H9 (cell line): ENCODE results near the gene CST3. TPM values are rescaled to one million over a fixed set of nuclear protein-coding genes. Genes with fewer than 3 reads are reported as not detected.

Experiments used
- DNase-seq: peaks from one replicate; pipeline ENCODE4 v3.0.0-alpha.2; 2017
- H2AFZ ChIP-seq: one replicate; pipeline ENCODE4 v1.6.1; 2013; ENCODE audit warnings: mild to moderate bottlenecking, low read length, control low read depth, moderate library complexity
- H2AK5ac ChIP-seq: 2 replicates; pipeline ENCODE4 v1.6.1; 2013; ENCODE audit warnings: low read length, control low read depth, mixed read lengths; ENCODE audit not compliant: insufficient read length
- H2BK120ac ChIP-seq: one replicate; pipeline ENCODE4 v1.6.1; 2013; ENCODE audit warnings: low read depth, mild to moderate bottlenecking, low read length, control low read depth, inconsistent platforms; ENCODE audit not compliant: poor library complexity, severe bottlenecking
- H2BK12ac ChIP-seq: 2 replicates; pipeline ENCODE4 v1.6.1; 2013; ENCODE audit warnings: low read length, control low read depth, mixed read lengths, low read depth; ENCODE audit not compliant: insufficient read length
- H2BK15ac ChIP-seq: 2 replicates; pipeline ENCODE4 v1.6.1; 2013; ENCODE audit warnings: low read depth, low read length, control low read depth
- H2BK20ac ChIP-seq: one replicate; pipeline ENCODE4 v1.6.1; 2013; ENCODE audit warnings: low read depth, mild to moderate bottlenecking, low read length, control low read depth, inconsistent platforms; ENCODE audit not compliant: poor library complexity, severe bottlenecking
- H2BK5ac ChIP-seq: 2 replicates; pipeline ENCODE4 v1.6.1; 2013; ENCODE audit warnings: low read length, control low read depth, mixed read lengths; ENCODE audit not compliant: insufficient read length
- H3K14ac ChIP-seq: 2 replicates; pipeline ENCODE4 v1.6.1; 2013; ENCODE audit warnings: low read length, control low read depth; ENCODE audit not compliant: insufficient read depth
- H3K18ac ChIP-seq: 2 replicates; pipeline ENCODE4 v1.6.1; 2013; ENCODE audit warnings: low read depth, mild to moderate bottlenecking, mixed read lengths, low read length, control low read depth; ENCODE audit not compliant: insufficient read length
- H3K23ac ChIP-seq: 2 replicates; pipeline ENCODE4 v1.6.1; 2013; ENCODE audit warnings: low read length, control low read depth, mixed read lengths, low read depth; ENCODE audit not compliant: insufficient read length
- H3K23me2 ChIP-seq: 2 replicates; pipeline ENCODE4 v1.6.1; 2013; ENCODE audit warnings: low read depth, mild to moderate bottlenecking, mixed read lengths, low read length, control low read depth; ENCODE audit not compliant: insufficient read length, poor library complexity, severe bottlenecking
- H3K27ac ChIP-seq: 2 replicates; pipeline ENCODE4 v1.5.1; 2013; ENCODE audit warnings: low read length, control low read depth, mixed read lengths, low read depth; ENCODE audit not compliant: insufficient read length
- H3K27me3 ChIP-seq: 2 replicates; pipeline ENCODE4 v1.6.1; 2013; ENCODE audit warnings: low read length, control low read depth, inconsistent platforms; ENCODE audit not compliant: insufficient read depth
- H3K4ac ChIP-seq: 2 replicates; pipeline ENCODE4 v1.6.1; 2013; ENCODE audit warnings: low read depth, mild to moderate bottlenecking, control low read depth, inconsistent platforms, low read length, moderate library complexity
- H3K4me1 ChIP-seq: 2 replicates; pipeline ENCODE4 v1.6.1; 2013; ENCODE audit warnings: low read length, control low read depth, inconsistent platforms; ENCODE audit not compliant: insufficient read depth
- H3K4me2 ChIP-seq: 2 replicates; pipeline ENCODE4 v1.6.1; 2013; ENCODE audit warnings: low read length, control low read depth, mixed read lengths; ENCODE audit not compliant: insufficient read length, insufficient read depth
- H3K56ac ChIP-seq: 2 replicates; pipeline ENCODE4 v1.6.1; 2013; ENCODE audit warnings: low read depth, mild to moderate bottlenecking, mixed read lengths, low read length, control low read depth; ENCODE audit not compliant: insufficient read length
- H3K79me1 ChIP-seq: 2 replicates; pipeline ENCODE4 v1.6.1; 2013; ENCODE audit warnings: low read depth, mild to moderate bottlenecking, moderate library complexity, low read length, control low read depth, inconsistent platforms; ENCODE audit not compliant: insufficient read depth, poor library complexity, severe bottlenecking
- H3K79me2 ChIP-seq: 2 replicates; pipeline ENCODE4 v1.6.1; 2013; ENCODE audit warnings: low read length, control low read depth, inconsistent platforms; ENCODE audit not compliant: insufficient read depth
- H3K9ac ChIP-seq: 2 replicates; pipeline ENCODE4 v1.6.1; 2013; ENCODE audit warnings: low read length, control low read depth, mixed read lengths; ENCODE audit not compliant: insufficient read length; ENCODE audit errors: extremely low read depth
- H3K9me3 ChIP-seq: one replicate; pipeline ENCODE4 v1.6.1; 2013; ENCODE audit warnings: low read depth, low read length, inconsistent platforms; ENCODE audit not compliant: control insufficient read depth
- H3T11ph ChIP-seq: one replicate; pipeline ENCODE4 v1.6.1; 2013; ENCODE audit warnings: mild to moderate bottlenecking, low read length, control low read depth, inconsistent platforms
- H4K20me1 ChIP-seq: one replicate; pipeline ENCODE4 v1.6.1; 2013; ENCODE audit not compliant: control insufficient read depth, insufficient read length, insufficient read depth
- H4K5ac ChIP-seq: 2 replicates; pipeline ENCODE4 v1.6.1; 2013; ENCODE audit warnings: low read depth, mild to moderate bottlenecking, mixed read lengths, low read length, control low read depth; ENCODE audit not compliant: insufficient read length
- H4K8ac ChIP-seq: replicated peaks from 2 replicates; pipeline ENCODE4 v1.6.1; 2013; ENCODE audit warnings: low read length, control low read depth, mixed read lengths, low read depth; ENCODE audit not compliant: insufficient read length
- H4K91ac ChIP-seq: 2 replicates; pipeline ENCODE4 v1.6.1; 2013; ENCODE audit warnings: low read depth, mild to moderate bottlenecking, moderate library complexity, mixed read lengths, low read length, control low read depth; ENCODE audit not compliant: insufficient read length
- H3K27ac Mint-ChIP-seq, 3 experiments: 2 replicates in 2 of 3; 3 replicates in 1 of 3; pipeline ENCODE4 v1.8.0; 2020 to 2021; ENCODE audit warnings: mixed read lengths in 3 of 3, mild to moderate bottlenecking in 1 of 3, moderate library complexity in 1 of 3
- H3K27me3 Mint-ChIP-seq: 2 replicates; pipeline ENCODE4 v1.8.0; 2021; ENCODE audit warnings: low read depth, mild to moderate bottlenecking, moderate library complexity, mixed read lengths
- H3K36me3 Mint-ChIP-seq, 3 experiments: 2 replicates in 2 of 3; 3 replicates in 1 of 3; pipeline ENCODE4 v1.8.0; 2020 to 2021; ENCODE audit warnings: low read depth in 3 of 3, mixed read lengths in 3 of 3; ENCODE audit not compliant: insufficient read depth in 1 of 3
- H3K4me1 Mint-ChIP-seq, 2 experiments: 2 replicates each; pipeline ENCODE4 v1.8.0; 2020; ENCODE audit warnings: mixed read lengths in 2 of 2
- H3K4me3 Mint-ChIP-seq, 2 experiments: 2 replicates in 1 of 2; 3 replicates in 1 of 2; pipeline ENCODE4 v1.8.0; 2020 to 2021; ENCODE audit warnings: mild to moderate bottlenecking in 2 of 2, mixed read lengths in 2 of 2, moderate library complexity in 1 of 2
- H3K9me3 Mint-ChIP-seq, 2 experiments: 2 replicates in 1 of 2; 3 replicates in 1 of 2; pipeline ENCODE4 v1.8.0; 2020; ENCODE audit warnings: mild to moderate bottlenecking in 2 of 2, mixed read lengths in 2 of 2, moderate library complexity in 1 of 2
- WGBS: extraction: QIAGEN DNeasy Blood & Tissue Kit; methylation state at CpG from one replicate; pipeline ENCODE4 v1.1.7; 2013; ENCODE audit warnings: missing lambda C conversion rate, low lambda C conversion rate, mixed read lengths; ENCODE audit not compliant: insufficient read length; ENCODE audit errors: extremely low coverage; 5-methylcytosine and 5-hydroxymethylcytosine counted together
- total RNA-seq: library from RNA; stranded (reverse); gene quantifications from 2 replicates; pipeline ENCODE4 v1.2.1, GENCODE V29; 2021
- TF ChIP-seq, protein P1 (sequence below): fragments of 200-600 bp; sonication (generic); conservative IDR thresholded peaks from 3 replicates; pipeline ENCODE4 v1.8.0; 2021; ENCODE audit warnings: antibody characterized with exemption, mild to moderate bottlenecking

The CST3 gene
- total RNA-seq, 1 experiment from 2014 or later: 77.2 TPM

DNA sequence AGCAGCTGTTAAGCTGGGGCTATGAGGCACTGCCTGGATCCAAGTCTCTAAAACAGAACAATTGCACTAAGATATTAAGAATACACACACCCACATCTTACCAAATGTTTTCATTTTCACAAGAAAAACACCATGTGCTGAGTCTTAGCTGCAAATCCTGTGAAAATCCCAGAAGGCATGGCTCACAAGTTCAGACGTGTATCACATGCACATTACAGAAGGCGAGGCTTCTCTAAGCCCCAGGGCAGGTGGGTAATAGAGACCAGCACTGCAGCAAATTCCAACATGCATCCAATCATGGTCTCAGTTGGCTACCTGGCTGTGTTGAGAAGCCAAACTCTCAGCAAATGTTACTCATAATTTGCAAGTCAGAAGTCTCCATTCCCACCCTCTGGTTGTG is 16.2 kb upstream of the CST3 start:
- Histone ChIP-seq H2AK5ac (no peak overlapping the region), H3K23ac (no peak overlapping the region), H3T11ph (no peak overlapping the region), H2BK12ac (no peak overlapping the region), H3K4me1 (no peaks in the 10 kb centered on the region), H3K4ac (no peak overlapping the region), H2AFZ (no peak overlapping the region), H2BK20ac (no peak overlapping the region), H3K79me2 (no peaks in the 10 kb centered on the region), H3K23me2 (no peaks in the 10 kb centered on the region), H2BK5ac (no peak overlapping the region), H4K8ac (no peak overlapping the region), H3K18ac (no peak overlapping the region), H3K79me1 (no peaks in the 10 kb centered on the region), H3K9ac (no peak overlapping the region), H3K4me2 (no peak overlapping the region), H3K27me3 (no peaks in the 10 kb centered on the region), H3K27ac (no peak overlapping the region), H4K20me1 (no peaks in the 10 kb centered on the region), H2BK120ac (no peak overlapping the region), H4K91ac (no peak overlapping the region), H4K5ac (no peak overlapping the region), H3K14ac (no peak overlapping the region), H2BK15ac (no peak overlapping the region), H3K56ac (no peak overlapping the region), H3K9me3 (no peaks in the 10 kb centered on the region)
- TF ChIP-seq, protein P1, sequence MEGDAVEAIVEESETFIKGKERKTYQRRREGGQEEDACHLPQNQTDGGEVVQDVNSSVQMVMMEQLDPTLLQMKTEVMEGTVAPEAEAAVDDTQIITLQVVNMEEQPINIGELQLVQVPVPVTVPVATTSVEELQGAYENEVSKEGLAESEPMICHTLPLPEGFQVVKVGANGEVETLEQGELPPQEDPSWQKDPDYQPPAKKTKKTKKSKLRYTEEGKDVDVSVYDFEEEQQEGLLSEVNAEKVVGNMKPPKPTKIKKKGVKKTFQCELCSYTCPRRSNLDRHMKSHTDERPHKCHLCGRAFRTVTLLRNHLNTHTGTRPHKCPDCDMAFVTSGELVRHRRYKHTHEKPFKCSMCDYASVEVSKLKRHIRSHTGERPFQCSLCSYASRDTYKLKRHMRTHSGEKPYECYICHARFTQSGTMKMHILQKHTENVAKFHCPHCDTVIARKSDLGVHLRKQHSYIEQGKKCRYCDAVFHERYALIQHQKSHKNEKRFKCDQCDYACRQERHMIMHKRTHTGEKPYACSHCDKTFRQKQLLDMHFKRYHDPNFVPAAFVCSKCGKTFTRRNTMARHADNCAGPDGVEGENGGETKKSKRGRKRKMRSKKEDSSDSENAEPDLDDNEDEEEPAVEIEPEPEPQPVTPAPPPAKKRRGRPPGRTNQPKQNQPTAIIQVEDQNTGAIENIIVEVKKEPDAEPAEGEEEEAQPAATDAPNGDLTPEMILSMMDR: no peak
- peaks cover 0 to 16% of the 10 kb centered on the region in 2 experiments; a peak in 3 of 4 replicates for H3K4me1 Mint-ChIP-seq
- no peak overlapping the region for H3K27ac Mint-ChIP-seq
- H3K36me3 Mint-ChIP-seq: no peaks in the 10 kb centered on the region
- H3K9me3 Mint-ChIP-seq: no peaks in the 10 kb centered on the region
- no peak for DNase-seq
- no peak overlapping the region for H3K4me3 Mint-ChIP-seq
- H3K27me3 Mint-ChIP-seq: no peaks in the 10 kb centered on the region; the same call in none of the 2 replicates
- no CpG with 5 or more reads among the region's 2 CpGs for WGBS
